ENCODE results near the gene SLC39A5. TPM values are rescaled to one million over a fixed set of nuclear protein-coding genes. Genes with fewer than 3 reads are reported as not detected.

Gene SLC39A5
- total RNA-seq, 4 donors from 2014 or later, result not detected

- no peak overlapping the region for H3K4me3 ChIP-seq (ENCODE audit: low read depth, poor library complexity, severe bottlenecking)
- DNase-seq (ENCODE audit: low spot score in 2 of 2), result no peak
- TF ChIP-seq POLR2A (IDR thresholded peaks at IDR 0.05) (no peak), CTCF (IDR thresholded peaks at IDR 0.05) (no peak)
- WGBS, 2 donors, result 75% methylated on average over 16 of the region's 16 CpGs
- intact Hi-C loops (cut with DNase I; ENCODE audit: low total_unique reads), result no loop called here
Measured at GRCh38 chr12:56234746-56235436, 5.0 kb downstream of the SLC39A5 start.

GRCh38 chr12:56236091-56236490 is 6.2 kb downstream of the SLC39A5 start:
- no peak for TF ChIP-seq POLR2A (IDR thresholded peaks at IDR 0.05)
- TF ChIP-seq CTCF (IDR thresholded peaks at IDR 0.05), result no peak
- no peak for DNase-seq (ENCODE audit: low spot score in 2 of 2)
- H3K4me3 ChIP-seq (ENCODE audit: low read depth, poor library complexity, severe bottlenecking), result no peak overlapping the region
- WGBS, 2 donors, result 95 to 96% methylated on average over 6 of the region's 6 CpGs
- intact Hi-C loops (cut with DNase I; ENCODE audit: low total_unique reads), result no loop called here

- intact Hi-C loops (cut with DNase I; ENCODE audit: low total_unique reads), result no loop called here
- no peak overlapping the region for H3K4me3 ChIP-seq (ENCODE audit: low read depth, poor library complexity, severe bottlenecking)
- no peak for DNase-seq (ENCODE audit: low spot score in 2 of 2)
- TF ChIP-seq POLR2A (IDR thresholded peaks at IDR 0.05) (no peak), CTCF (IDR thresholded peaks at IDR 0.05) (no peak)
- WGBS, 2 donors, result 53 to 63% methylated on average over 2 to 5 of the region's 5 CpGs
Measured at GRCh38 chr12:56236985-56237384, 7.1 kb downstream of the SLC39A5 start.

GRCh38 chr12:56237552-56237951 is 7.7 kb downstream of the SLC39A5 start:
- intact Hi-C loops (cut with DNase I; ENCODE audit: low total_unique reads), result no loop called here
- no peak overlapping the region for H3K4me3 ChIP-seq (ENCODE audit: low read depth, poor library complexity, severe bottlenecking)
- WGBS, 2 donors, result 81 to 82% methylated on average over 11 of the region's 11 CpGs
- TF ChIP-seq POLR2A (IDR thresholded peaks at IDR 0.05), result no peak
- TF ChIP-seq CTCF (IDR thresholded peaks at IDR 0.05), result no peak
- no peak for DNase-seq (ENCODE audit: low spot score in 2 of 2)

GRCh38 chr12:56241424-56242303 is 11.8 kb downstream of the SLC39A5 start:
- no peak overlapping the region for H3K4me3 ChIP-seq (ENCODE audit: low read depth, poor library complexity, severe bottlenecking)
- no peak for TF ChIP-seq POLR2A (IDR thresholded peaks at IDR 0.05)
- TF ChIP-seq CTCF (IDR thresholded peaks at IDR 0.05), result no peak
- 72 to 83% methylated on average over 9 of the region's 9 CpGs for WGBS, 2 donors
- DNase-seq (ENCODE audit: low spot score in 2 of 2), result no peak
- intact Hi-C loops (cut with DNase I; ENCODE audit: low total_unique reads), result no loop called here

Data from lower leg skin (tissue), 4 donors.